SK-N-SH (cell line): Measurements from ENCODE around the gene PLCG2. TPM values are rescaled to one million over a fixed set of nuclear protein-coding genes. Genes with fewer than 3 reads are reported as not detected.

Source experiments
- CTCF ChIA-PET: fragments of 300-600, 350-600 bp; formaldehyde crosslinking; extraction: SDS; loops from one replicate; lab custom pipeline; 2021; lab: Yijun Ruan, JAX
- POLR2A ChIA-PET: fragments of 350-600 bp; sonication (Branson Sonifier 250); formaldehyde crosslinking; extraction: SDS; loops from one replicate; lab custom pipeline; 2020; ENCODE audit warnings: antibody characterized with exemption, inconsistent platforms; lab: Yijun Ruan, JAX
- DNase-seq: peaks from one replicate; pipeline ENCODE4 v3.0.0; 2012
- H2AFZ ChIP-seq: fragments of 200-600 bp; sonication (generic); 2 replicates; pipeline ENCODE4 v1.8.1; 2016; ENCODE audit warnings: antibody characterized with exemption, mild to moderate bottlenecking, low read depth
- H3F3A ChIP-seq: fragments of 200-600 bp; sonication (generic); replicated peaks from 2 replicates; pipeline ENCODE3; 2016; ENCODE audit warnings: antibody characterized with exemption, mild to moderate bottlenecking; ENCODE audit not compliant: insufficient read depth
- H3K27ac ChIP-seq, 2 experiments: fragments of 200-500 bp in 1 of 2; fragments of 200-600 bp in 1 of 2; sonication (Bioruptor generic) in 1 of 2; sonication (generic), shearing (Covaris generic) in 1 of 2; 2 replicates each; pipeline versions ENCODE4 v1.5.1 to v1.6.1; 2014 to 2016; ENCODE audit warnings: low read depth in 2 of 2, inconsistent platforms in 1 of 2, low read length in 1 of 2, mild to moderate bottlenecking in 1 of 2, mixed read lengths in 1 of 2
- H3K27me3 ChIP-seq: fragments of 200-600 bp; sonication (generic), shearing (Covaris generic); 2 replicates; pipeline ENCODE4 v1.6.1; 2016; ENCODE audit warnings: mixed run types; ENCODE audit not compliant: insufficient read depth
- H3K36me3 ChIP-seq, 2 experiments: fragments of 200-500 bp in 1 of 2; fragments of 200-600 bp in 1 of 2; sonication (Bioruptor generic) in 1 of 2; sonication (generic) in 1 of 2; replicated peaks in 1 of 2; 2 replicates each; pipeline versions ENCODE3 to v1.5.1; 2014 to 2016; ENCODE audit warnings: low read length in 1 of 2, mild to moderate bottlenecking in 1 of 2; ENCODE audit not compliant: insufficient read depth in 2 of 2, control insufficient read depth in 1 of 2
- H3K4me1 ChIP-seq, 2 experiments: fragments of 200-500 bp in 1 of 2; fragments of 200-600 bp in 1 of 2; sonication (Bioruptor generic) in 1 of 2; sonication (generic), shearing (Covaris generic) in 1 of 2; 2 replicates each; pipeline versions ENCODE4 v1.5.1 to v1.6.1; 2014 to 2016; ENCODE audit warnings: low read depth in 1 of 2, low read length in 1 of 2, mixed run types in 1 of 2; ENCODE audit not compliant: insufficient read depth in 2 of 2, control insufficient read depth in 1 of 2
- H3K4me2 ChIP-seq: fragments of 200-600 bp; sonication (generic), shearing (Covaris generic); 2 replicates; pipeline ENCODE4 v1.6.1; 2017; ENCODE audit warnings: mixed run types
- H3K4me3 ChIP-seq, 2 experiments: fragments of 200-500 bp in 1 of 2; fragments of 200-600 bp in 1 of 2; sonication (Bioruptor generic) in 1 of 2; sonication (generic), shearing (Covaris generic) in 1 of 2; 2 replicates each; pipeline versions ENCODE4 v1.5.1 to v1.8.1; 2014 to 2016; ENCODE audit warnings: low read depth in 2 of 2, inconsistent platforms in 1 of 2, low read length in 1 of 2, mild to moderate bottlenecking in 1 of 2, mixed read lengths in 1 of 2, moderate library complexity in 1 of 2
- H3K79me2 ChIP-seq: fragments of 200-600 bp; sonication (generic); 2 replicates; pipeline ENCODE4 v1.8.1; 2017; ENCODE audit warnings: mild to moderate bottlenecking; ENCODE audit not compliant: insufficient read depth
- H3K9ac ChIP-seq: fragments of 200-600 bp; sonication (generic); 2 replicates; pipeline ENCODE4 v1.6.1; 2017; ENCODE audit warnings: mixed run types
- H3K9me2 ChIP-seq: fragments of 200-600 bp; sonication (generic); 2 replicates; pipeline ENCODE4 v1.6.1; 2017; ENCODE audit warnings: mixed run types
- H3K9me3 ChIP-seq: fragments of 200-600 bp; sonication (generic); 2 replicates; pipeline ENCODE4 v1.6.1; 2017; ENCODE audit warnings: mixed run types, mild to moderate bottlenecking, moderate library complexity
- H4K20me1 ChIP-seq: fragments of 200-600 bp; sonication (generic); 2 replicates; pipeline ENCODE4 v1.6.1; 2017; ENCODE audit warnings: mild to moderate bottlenecking, mixed run types; ENCODE audit not compliant: insufficient read depth
- ELF1 ChIP-seq: IDR thresholded peaks from 2 replicates; pipeline ENCODE4 v1.4.0; 2012
- FOSL2 ChIP-seq: IDR thresholded peaks from 2 replicates; pipeline ENCODE4 v1.4.0; 2012; ENCODE audit warnings: low read depth, mild to moderate bottlenecking, moderate library complexity, borderline replicate concordance
- FOXJ3 ChIP-seq: sonication (generic); formaldehyde crosslinking; IDR thresholded peaks from 2 replicates; pipeline ENCODE4 v1.5.1; 2020; ENCODE audit warnings: mild to moderate bottlenecking, missing genetic modification reagents
- FOXM1 ChIP-seq: IDR thresholded peaks from 2 replicates; pipeline ENCODE4 v1.4.0; 2012; ENCODE audit warnings: low read depth, mild to moderate bottlenecking
- IRF3 ChIP-seq: fragments of 150-350 bp; IDR thresholded peaks from 2 replicates; pipeline ENCODE4 v1.6.1; 2016; ENCODE audit warnings: mild to moderate bottlenecking, low read depth, low read length
- MEF2A ChIP-seq: IDR thresholded peaks from 2 replicates; pipeline ENCODE4 v1.4.0; 2012; ENCODE audit warnings: low read depth, borderline replicate concordance
- NRF1 ChIP-seq: IDR thresholded peaks from 2 replicates; pipeline ENCODE4 v1.6.1; 2012; ENCODE audit warnings: low read depth, mild to moderate bottlenecking, low read length
- PBX3 ChIP-seq: IDR thresholded peaks from 2 replicates; pipeline ENCODE4; 2012
- POLR2AphosphoS5 ChIP-seq: IDR thresholded peaks from 2 replicates; pipeline ENCODE4 v1.6.1; 2012; ENCODE audit warnings: low read depth, low read length
- RAD21 ChIP-seq: IDR thresholded peaks from 2 replicates; pipeline ENCODE4 v1.6.1; 2012; ENCODE audit warnings: mild to moderate bottlenecking, low read length
- RCOR1 ChIP-seq: fragments of 150-350 bp; IDR thresholded peaks from 2 replicates; pipeline ENCODE4 v1.6.1; 2017; ENCODE audit warnings: antibody characterized with exemption, low read length
- RXRA ChIP-seq: IDR thresholded peaks from 2 replicates; pipeline ENCODE4 v1.4.0; 2012; ENCODE audit warnings: low read depth, mild to moderate bottlenecking, borderline replicate concordance
- SIN3A ChIP-seq: IDR thresholded peaks from 2 replicates; pipeline ENCODE4 v1.6.1; 2012; ENCODE audit warnings: low read depth, mild to moderate bottlenecking, low read length, moderate library complexity, borderline replicate concordance
- SMC3 ChIP-seq: IDR thresholded peaks from 2 replicates; pipeline ENCODE4 v1.6.1; 2012; ENCODE audit warnings: low read depth, low read length, improper control_type of control experiment
- TAF1 ChIP-seq: IDR thresholded peaks from 2 replicates; pipeline ENCODE4 v1.6.1; 2012; ENCODE audit warnings: low read depth, mild to moderate bottlenecking, low read length, moderate library complexity, borderline replicate concordance
- TCF12 ChIP-seq: IDR thresholded peaks from 2 replicates; pipeline ENCODE4 v1.4.0; 2012
- USF1 ChIP-seq: IDR thresholded peaks from 2 replicates; pipeline ENCODE4 v1.4.0; 2012; ENCODE audit warnings: low read depth, borderline replicate concordance
- USF2 ChIP-seq: fragments of 150-350 bp; IDR thresholded peaks from 2 replicates; pipeline ENCODE4 v1.6.1; 2017; ENCODE audit warnings: antibody characterized with exemption, low read length, low read depth, borderline replicate concordance
- WGBS: methylation state at CpG from one replicate; pipeline ENCODE4 v1.1.6; 2017; ENCODE audit warnings: low lambda C conversion rate; 5-methylcytosine and 5-hydroxymethylcytosine counted together
- polyA plus RNA-seq, 3 experiments: library from polyadenylated mRNA; depleted of rRNA; stranded (reverse); fragments of >200 nt; gene quantifications; 2 replicates each; pipeline ENCODE4 v1.2.3, GENCODE V29; 2012
- TF ChIP-seq, protein P1 (sequence below): IDR thresholded peaks from 2 replicates; pipeline ENCODE4 v1.4.0; 2012; ENCODE audit warnings: low read depth
- TF ChIP-seq, protein P2 (sequence below): IDR thresholded peaks from 2 replicates; pipeline ENCODE4 v1.4.0; 2012; ENCODE audit warnings: low read depth, borderline replicate concordance

The PLCG2 gene
- polyA plus RNA-seq, 1 of the 3 experiments (the other 2 are of a cell fraction) = 0.23 TPM

GRCh38 chr16:81925016-81925415 lies 145.9 kb downstream of the PLCG2 start:
- CTCF ChIA-PET = no interaction called here

More at GRCh38 chr16:81925016-81925415, 145.9 kb downstream of the PLCG2 start:
- Histone ChIP-seq H2AFZ (no peak overlapping the region), H3K36me3 (no peaks in the 10 kb centered on the region), H3K4me3 (no peak overlapping the region), H3K4me1 (no peaks in the 10 kb centered on the region), H3K9me2 (no peaks in the 10 kb centered on the region), H3K9me3 (no peaks in the 10 kb centered on the region), H3K9ac (no peak overlapping the region), H3K27me3 (peaks cover 20% of the 10 kb centered on the region; the same call in 1 of the 2 replicates), H3F3A (no peaks in the 10 kb centered on the region), H4K20me1 (no peaks in the 10 kb centered on the region), H3K27ac (no peak overlapping the region), H3K79me2 (no peaks in the 10 kb centered on the region), H3K4me2 (no peak overlapping the region)
- 34% methylated on average over 8 of the region's 8 CpGs for WGBS
- POLR2A ChIA-PET = no interaction called here
- no peak for DNase-seq
- TF ChIP-seq POLR2AphosphoS5 (no peak), USF2 (no peak), FOXJ3 (CRISPR knock-in tag) (no peak), MEF2A (no peak), FOSL2 (no peak), TAF1 (no peak), SIN3A (no peak), TCF12 (no peak), FOXM1 (no peak), RAD21 (no peak), ELF1 (no peak), PBX3 (no peak), NRF1 (no peak), USF1 (no peak), RXRA (no peak), SMC3 (no peak), RCOR1 (no peak), IRF3 (no peak)
- TF ChIP-seq, protein P1, sequence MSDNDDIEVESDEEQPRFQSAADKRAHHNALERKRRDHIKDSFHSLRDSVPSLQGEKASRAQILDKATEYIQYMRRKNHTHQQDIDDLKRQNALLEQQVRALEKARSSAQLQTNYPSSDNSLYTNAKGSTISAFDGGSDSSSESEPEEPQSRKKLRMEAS = no peak
- TF ChIP-seq, protein P2, sequence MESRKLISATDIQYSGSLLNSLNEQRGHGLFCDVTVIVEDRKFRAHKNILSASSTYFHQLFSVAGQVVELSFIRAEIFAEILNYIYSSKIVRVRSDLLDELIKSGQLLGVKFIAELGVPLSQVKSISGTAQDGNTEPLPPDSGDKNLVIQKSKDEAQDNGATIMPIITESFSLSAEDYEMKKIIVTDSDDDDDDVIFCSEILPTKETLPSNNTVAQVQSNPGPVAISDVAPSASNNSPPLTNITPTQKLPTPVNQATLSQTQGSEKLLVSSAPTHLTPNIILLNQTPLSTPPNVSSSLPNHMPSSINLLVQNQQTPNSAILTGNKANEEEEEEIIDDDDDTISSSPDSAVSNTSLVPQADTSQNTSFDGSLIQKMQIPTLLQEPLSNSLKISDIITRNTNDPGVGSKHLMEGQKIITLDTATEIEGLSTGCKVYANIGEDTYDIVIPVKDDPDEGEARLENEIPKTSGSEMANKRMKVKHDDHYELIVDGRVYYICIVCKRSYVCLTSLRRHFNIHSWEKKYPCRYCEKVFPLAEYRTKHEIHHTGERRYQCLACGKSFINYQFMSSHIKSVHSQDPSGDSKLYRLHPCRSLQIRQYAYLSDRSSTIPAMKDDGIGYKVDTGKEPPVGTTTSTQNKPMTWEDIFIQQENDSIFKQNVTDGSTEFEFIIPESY = no peak
